ENCODE measurements around the gene CRELD2. TPM values are rescaled to one million over a fixed set of nuclear protein-coding genes. Genes with fewer than 3 reads are reported as not detected.

CRELD2 gene
- total RNA-seq, 1 donor from 2014 or later, result 43.8 TPM

GRCh38 chr22:49948958-49949913, 30.8 kb downstream of the CRELD2 start:
- DNase-seq (ENCODE audit: low read depth, low spot score), result no peak
- Mint-ChIP-seq H3K4me3 (no peak overlapping the region), H3K27me3 (ENCODE audit: low read depth) (no peaks in the 10 kb centered on the region), H3K4me1 (peaks cover 18% of the 10 kb centered on the region), H3K36me3 (ENCODE audit: low read depth) (no peaks in the 10 kb centered on the region), H3K9me3 (no peaks in the 10 kb centered on the region), H3K27ac (ENCODE audit: unreplicated experiment) (peak overlapping the region; percentile 91)
- TF ChIP-seq CTCF (conservative IDR thresholded peaks at IDR 0.05), result no peak

- Mint-ChIP-seq H3K27ac (ENCODE audit: unreplicated experiment) (no peak overlapping the region), H3K27me3 (ENCODE audit: low read depth) (no peaks in the 10 kb centered on the region), H3K36me3 (ENCODE audit: low read depth) (no peaks in the 10 kb centered on the region), H3K4me3 (no peak overlapping the region), H3K4me1 (peaks cover 18% of the 10 kb centered on the region), H3K9me3 (no peaks in the 10 kb centered on the region)
- DNase-seq (ENCODE audit: low read depth, low spot score), result no peak
- no peak for TF ChIP-seq CTCF (conservative IDR thresholded peaks at IDR 0.05)
These were observed 31.5 kb downstream of the CRELD2 start for GRCh38 chr22:49949914-49950292.

- Mint-ChIP-seq H3K36me3 (ENCODE audit: low read depth) (no peaks in the 10 kb centered on the region), H3K9me3 (no peaks in the 10 kb centered on the region), H3K4me1 (peaks cover 17% of the 10 kb centered on the region), H3K27ac (ENCODE audit: unreplicated experiment) (no peak overlapping the region), H3K27me3 (ENCODE audit: low read depth) (no peaks in the 10 kb centered on the region), H3K4me3 (no peak overlapping the region)
- TF ChIP-seq CTCF (conservative IDR thresholded peaks at IDR 0.05), result no peak
- DNase-seq (ENCODE audit: low read depth, low spot score), result no peak
These were observed 32.1 kb downstream of the CRELD2 start for GRCh38 chr22:49950396-49950994.

- Mint-ChIP-seq H3K4me1 (peaks cover 14% of the 10 kb centered on the region), H3K9me3 (no peaks in the 10 kb centered on the region), H3K36me3 (ENCODE audit: low read depth) (no peaks in the 10 kb centered on the region), H3K27ac (ENCODE audit: unreplicated experiment) (no peak overlapping the region), H3K27me3 (ENCODE audit: low read depth) (no peaks in the 10 kb centered on the region), H3K4me3 (no peak overlapping the region)
- no peak for TF ChIP-seq CTCF (conservative IDR thresholded peaks at IDR 0.05)
- DNase-seq (ENCODE audit: low read depth, low spot score), result no peak
These were observed 32.7 kb downstream of the CRELD2 start for GRCh38 chr22:49951000-49951677.

- Mint-ChIP-seq H3K27me3 (ENCODE audit: low read depth) (no peaks in the 10 kb centered on the region), H3K27ac (ENCODE audit: unreplicated experiment) (no peak overlapping the region), H3K36me3 (ENCODE audit: low read depth) (no peaks in the 10 kb centered on the region), H3K9me3 (no peaks in the 10 kb centered on the region), H3K4me1 (peaks cover 9% of the 10 kb centered on the region), H3K4me3 (no peak overlapping the region)
- DNase-seq (ENCODE audit: low read depth, low spot score), result no peak
- TF ChIP-seq CTCF (conservative IDR thresholded peaks at IDR 0.05), result no peak
These were observed 33.2 kb downstream of the CRELD2 start for GRCh38 chr22:49951678-49951985.

All from neural crest cell (in vitro differentiated cells).